ENCODE results near the gene APC2.

DNA sequence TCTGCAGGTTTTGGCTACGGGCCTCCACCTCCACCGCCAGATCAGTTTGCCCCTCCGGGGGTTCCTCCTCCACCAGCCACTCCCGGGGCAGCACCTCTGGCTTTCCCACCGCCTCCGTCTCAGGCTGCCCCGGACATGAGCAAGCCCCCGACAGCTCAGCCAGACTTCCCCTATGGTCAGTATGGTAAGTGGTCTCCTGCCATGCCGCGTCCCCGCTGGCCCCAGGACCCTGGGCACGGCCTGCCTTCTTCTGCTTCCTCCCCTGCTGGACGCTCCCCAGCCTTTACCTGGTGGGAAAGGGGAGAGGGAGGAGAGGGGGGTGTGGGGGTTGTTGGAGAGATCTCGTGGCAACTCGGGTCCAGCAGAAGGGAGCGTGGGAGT, 17.4 kb upstream of the APC2 start:
- TF ChIP-seq CTCF (IDR thresholded peaks at IDR 0.05), result no peak
- TF ChIP-seq POLR2A (IDR thresholded peaks at IDR 0.05), result no peak
